SU-DHL-6 (cell line): ENCODE data around the gene THUMPD2.

Experiments used
- CTCF ChIP-seq: fragments of 200-600 bp; sonication (generic); IDR thresholded peaks from one replicate; pipeline ENCODE4 v1.5.1; 2017; ENCODE audit warnings: antibody characterized with exemption, mild to moderate bottlenecking, low read length, moderate library complexity; ENCODE audit not compliant: insufficient read depth, poor library complexity, severe bottlenecking
- EZH2phosphoT487 ChIP-seq: fragments of 200-600 bp; sonication (generic), shearing (Covaris generic); conservative IDR thresholded peaks from 2 replicates; pipeline ENCODE4 v1.6.1; 2018; ENCODE audit warnings: mild to moderate bottlenecking, antibody characterized with exemption, low read length, moderate library complexity, mixed read lengths

GRCh38 chr2:39762448-39762847 lies 16.6 kb downstream of the THUMPD2 start:
- TF ChIP-seq CTCF (no peak), EZH2phosphoT487 (no peak)
